PC-9 (cell line): Measurements from ENCODE around the gene ANKK1.

ENCODE experiments used
- CTCF ChIP-seq: fragments of 200-600 bp; sonication (generic); conservative IDR thresholded peaks from 2 replicates; pipeline ENCODE4 v1.6.1; 2017; ENCODE audit warnings: mixed run types, antibody characterized with exemption, mild to moderate bottlenecking, moderate library complexity
- EZH2 ChIP-seq: fragments of 200-600 bp; sonication (generic); IDR thresholded peaks from 2 replicates; pipeline ENCODE4 v1.8.0; 2017; ENCODE audit warnings: antibody characterized with exemption, low read depth

GRCh38 chr11:113373981-113374560 lies 13.5 kb upstream of the ANKK1 start:
- TF ChIP-seq EZH2: no peak
- TF ChIP-seq CTCF: no peak
